ENCODE data around the gene CNTFR.

GRCh38 chr9:34584970-34585369 lies 4.6 kb downstream of the CNTFR start:
- TF ChIP-seq POLR2AphosphoS5 (IDR thresholded peaks at IDR 0.05) (no peak), POLR2A (IDR thresholded peaks at IDR 0.05) (no peak)
- TF ChIP-seq, protein P1, sequence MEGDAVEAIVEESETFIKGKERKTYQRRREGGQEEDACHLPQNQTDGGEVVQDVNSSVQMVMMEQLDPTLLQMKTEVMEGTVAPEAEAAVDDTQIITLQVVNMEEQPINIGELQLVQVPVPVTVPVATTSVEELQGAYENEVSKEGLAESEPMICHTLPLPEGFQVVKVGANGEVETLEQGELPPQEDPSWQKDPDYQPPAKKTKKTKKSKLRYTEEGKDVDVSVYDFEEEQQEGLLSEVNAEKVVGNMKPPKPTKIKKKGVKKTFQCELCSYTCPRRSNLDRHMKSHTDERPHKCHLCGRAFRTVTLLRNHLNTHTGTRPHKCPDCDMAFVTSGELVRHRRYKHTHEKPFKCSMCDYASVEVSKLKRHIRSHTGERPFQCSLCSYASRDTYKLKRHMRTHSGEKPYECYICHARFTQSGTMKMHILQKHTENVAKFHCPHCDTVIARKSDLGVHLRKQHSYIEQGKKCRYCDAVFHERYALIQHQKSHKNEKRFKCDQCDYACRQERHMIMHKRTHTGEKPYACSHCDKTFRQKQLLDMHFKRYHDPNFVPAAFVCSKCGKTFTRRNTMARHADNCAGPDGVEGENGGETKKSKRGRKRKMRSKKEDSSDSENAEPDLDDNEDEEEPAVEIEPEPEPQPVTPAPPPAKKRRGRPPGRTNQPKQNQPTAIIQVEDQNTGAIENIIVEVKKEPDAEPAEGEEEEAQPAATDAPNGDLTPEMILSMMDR (IDR thresholded peaks at IDR 0.05), result no peak
